Activated T-helper 2 cell treated with anti-CD3 and anti-CD28 coated beads, Interferon-gamma antibody, Interleukin-2, Interleukin-4, amounts not matched to agents 10 μg/mL and 5 μg/mL and 100 μg/mL, durations not matched to agents 14 hours and 24 hours and 36 hours (primary cell): ENCODE data around the gene PPIG. TPM values are rescaled to one million over a fixed set of nuclear protein-coding genes. Genes with fewer than 3 reads are reported as not detected.

Source experiments
- DNase-seq: peaks from one replicate; pipeline ENCODE4 v3.0.0; 2021; ENCODE audit warnings: low spot score
- H3K27ac Mint-ChIP-seq: one replicate; pipeline ENCODE4 v1.8.0; 2021; ENCODE audit warnings: mixed read lengths
- H3K27me3 Mint-ChIP-seq: one replicate; pipeline ENCODE4 v1.8.0; 2021; ENCODE audit warnings: low read depth, mixed read lengths
- H3K36me3 Mint-ChIP-seq: one replicate; pipeline ENCODE4 v1.8.0; 2021; ENCODE audit warnings: low read depth, mixed read lengths
- H3K4me1 Mint-ChIP-seq: one replicate; pipeline ENCODE4 v1.8.0; 2021; ENCODE audit warnings: low read depth, mixed read lengths
- H3K4me3 Mint-ChIP-seq: one replicate; pipeline ENCODE4 v1.8.0; 2021; ENCODE audit warnings: low read depth, mild to moderate bottlenecking, moderate library complexity, mixed read lengths
- H3K9me3 Mint-ChIP-seq: one replicate; pipeline ENCODE4 v1.8.0; 2021; ENCODE audit warnings: mixed read lengths
- intact Hi-C: fragments of 100-400 bp; cut with micrococcal nuclease; formaldehyde crosslinking; loops from one replicate; pipeline ENCODE4 v1.15.1; 2023
- total RNA-seq: library from RNA; stranded (reverse); gene quantifications from 2 replicates; pipeline ENCODE4 v1.2.3, GENCODE V29; 2022

The PPIG gene
- total RNA-seq, 1 donor from 2014 or later, result 57.6 TPM

DNA sequence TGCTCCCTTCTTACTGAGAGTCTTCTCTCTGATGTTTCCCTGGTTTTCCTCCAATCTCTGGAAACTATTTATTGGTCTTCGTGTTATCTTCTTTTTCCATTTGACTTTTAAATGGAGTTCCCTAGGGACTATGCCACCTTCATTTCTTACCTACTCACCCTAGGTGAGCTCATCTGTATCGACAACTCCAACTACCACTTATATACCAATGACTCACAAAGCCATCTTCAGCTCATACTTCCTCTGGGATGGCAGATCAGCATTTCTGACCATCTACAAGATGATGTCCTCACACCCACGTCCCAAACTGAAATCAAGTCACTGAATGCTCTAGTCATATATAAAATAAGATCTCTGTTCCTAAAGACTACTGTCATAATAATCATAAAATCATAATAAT lies 69.5 kb downstream of the PPIG start:
- peaks cover 41% of the 10 kb centered on the region for H3K27me3 Mint-ChIP-seq
- DNase-seq, result no peak
- H3K9me3 Mint-ChIP-seq, result no peaks in the 10 kb centered on the region
- H3K4me3 Mint-ChIP-seq, result no peak overlapping the region
- intact Hi-C loops, result no loop called here
- no peak overlapping the region for H3K27ac Mint-ChIP-seq
- no peaks in the 10 kb centered on the region for H3K36me3 Mint-ChIP-seq
- peaks cover 6% of the 10 kb centered on the region for H3K4me1 Mint-ChIP-seq

DNA sequence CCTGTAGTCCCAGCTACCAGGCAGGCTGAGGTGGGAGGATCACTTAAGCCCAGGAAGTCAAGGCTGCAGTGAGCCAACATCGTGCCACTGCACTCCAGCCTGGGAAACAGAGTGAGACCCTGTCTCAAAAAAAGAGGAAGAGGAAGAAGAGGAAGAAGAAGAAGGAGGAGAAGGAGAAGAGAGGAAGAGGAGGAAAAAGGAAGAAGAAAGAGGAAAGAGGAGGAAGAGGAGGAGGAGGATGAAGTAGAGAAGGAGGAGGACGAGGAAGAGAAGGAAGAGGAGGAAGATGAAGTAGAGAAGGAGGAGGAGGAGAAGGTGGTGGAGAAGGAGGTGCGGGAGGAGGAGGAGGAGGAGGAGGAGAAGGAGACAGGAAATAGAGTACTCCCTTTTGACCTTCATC lies 72.0 kb downstream of the PPIG start:
- H3K4me3 Mint-ChIP-seq, result no peak overlapping the region
- intact Hi-C loops, result no loop called here
- DNase-seq, result no peak
- H3K9me3 Mint-ChIP-seq, result no peaks in the 10 kb centered on the region
- peaks cover 38% of the 10 kb centered on the region for H3K27me3 Mint-ChIP-seq
- H3K27ac Mint-ChIP-seq, result no peak overlapping the region
- H3K36me3 Mint-ChIP-seq, result no peaks in the 10 kb centered on the region
- peaks cover 5% of the 10 kb centered on the region for H3K4me1 Mint-ChIP-seq

DNA sequence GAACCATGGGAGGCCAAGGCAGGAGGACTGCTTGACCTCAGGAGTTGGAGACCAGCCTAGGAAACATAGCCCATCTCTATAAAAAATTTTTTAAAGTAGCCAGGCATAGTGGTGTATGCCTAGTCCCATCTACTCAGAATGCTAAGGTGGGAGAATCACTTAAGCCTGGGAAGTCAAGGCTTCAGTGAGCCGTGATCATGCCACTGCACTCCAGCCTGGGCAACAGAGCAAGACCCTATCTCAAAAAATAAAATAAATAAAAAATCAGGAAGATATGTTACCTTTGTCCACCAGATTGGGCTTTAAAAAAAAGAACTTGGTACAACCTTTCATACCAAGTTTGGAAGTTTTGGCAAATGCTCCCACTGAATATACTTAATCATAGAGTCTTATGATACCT lies 74.7 kb downstream of the PPIG start:
- Mint-ChIP-seq H3K4me3 (no peak overlapping the region), H3K36me3 (no peaks in the 10 kb centered on the region), H3K27ac (no peak overlapping the region), H3K27me3 (peaks cover 36% of the 10 kb centered on the region), H3K9me3 (no peaks in the 10 kb centered on the region), H3K4me1 (peaks cover 2% of the 10 kb centered on the region)
- intact Hi-C loops, result no loop called here
- DNase-seq, result no peak

DNA sequence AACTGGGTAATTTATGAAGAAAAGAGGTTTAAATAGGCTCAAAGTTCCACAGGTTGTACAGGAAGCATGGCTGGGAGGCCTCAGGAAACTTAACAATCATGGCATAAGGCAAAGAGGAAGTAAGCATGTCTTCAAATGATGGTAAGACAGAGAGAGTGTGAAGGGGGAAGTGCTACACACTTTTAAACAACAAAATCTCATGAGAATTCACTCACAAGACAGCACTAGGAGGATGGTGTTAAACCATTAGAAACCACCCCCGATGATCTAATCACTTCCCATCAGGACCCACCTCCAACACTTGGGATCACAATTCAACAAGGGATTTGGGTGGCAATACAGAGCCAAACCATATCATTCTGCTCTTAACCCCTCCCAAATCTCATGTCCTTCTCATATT lies 75.2 kb downstream of the PPIG start:
- intact Hi-C loops, result no loop called here
- H3K9me3 Mint-ChIP-seq, result no peaks in the 10 kb centered on the region
- H3K4me1 Mint-ChIP-seq, result peaks cover 2% of the 10 kb centered on the region
- H3K36me3 Mint-ChIP-seq, result no peaks in the 10 kb centered on the region
- H3K4me3 Mint-ChIP-seq, result no peak overlapping the region
- peaks cover 32% of the 10 kb centered on the region for H3K27me3 Mint-ChIP-seq
- no peak overlapping the region for H3K27ac Mint-ChIP-seq
- DNase-seq, result no peak

DNA sequence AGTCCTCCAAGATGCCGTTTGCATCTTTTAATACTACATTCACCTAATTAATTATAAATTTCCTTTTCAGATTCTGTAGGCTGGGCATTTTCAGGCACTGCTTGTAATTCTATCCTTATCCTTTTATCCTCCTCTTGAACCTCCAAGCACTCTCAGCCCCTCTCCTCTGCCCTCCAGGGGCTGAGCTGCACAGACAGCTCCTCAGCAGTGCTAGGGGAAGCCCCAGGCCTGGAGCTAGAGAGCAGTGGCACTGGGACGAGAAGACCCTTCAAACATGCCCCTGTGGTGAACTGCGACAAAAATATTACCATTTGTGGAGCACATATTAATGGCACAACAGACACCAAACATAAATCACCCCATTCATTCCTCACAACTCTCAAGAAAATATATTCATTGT lies 77.1 kb downstream of the PPIG start:
- Mint-ChIP-seq H3K27me3 (peaks cover 22% of the 10 kb centered on the region), H3K27ac (no peak overlapping the region), H3K4me1 (peaks cover 10% of the 10 kb centered on the region)

DNA sequence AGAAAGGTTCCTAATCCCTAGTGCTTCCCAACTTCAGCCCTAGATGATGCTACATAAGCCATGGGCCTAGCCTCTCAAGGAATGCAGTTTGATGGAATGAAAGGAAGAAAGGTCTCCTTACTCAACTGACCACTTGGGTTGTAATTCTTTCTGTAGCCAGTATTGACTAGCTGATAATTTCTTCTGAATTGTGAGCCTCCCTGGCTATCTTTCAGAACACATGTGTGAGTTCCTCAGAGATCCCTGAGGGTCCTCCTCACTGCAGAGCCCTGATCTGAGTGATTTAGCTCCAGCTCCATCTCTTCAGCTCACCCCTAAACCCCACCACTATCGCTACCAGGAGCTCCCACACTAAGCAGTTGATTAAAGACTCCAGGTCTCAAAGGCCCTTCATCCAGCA lies 78.6 kb downstream of the PPIG start:
- Mint-ChIP-seq H3K9me3 (no peaks in the 10 kb centered on the region), H3K27me3 (peaks cover 16% of the 10 kb centered on the region), H3K27ac (no peak overlapping the region), H3K4me3 (no peak overlapping the region), H3K4me1 (peaks cover 10% of the 10 kb centered on the region), H3K36me3 (no peaks in the 10 kb centered on the region)
- intact Hi-C loops, result no loop called here
- no peak for DNase-seq

More for the DNA sequence above, 77.1 kb downstream of the PPIG start:
- Mint-ChIP-seq H3K9me3 (no peaks in the 10 kb centered on the region), H3K4me3 (no peak overlapping the region), H3K36me3 (no peaks in the 10 kb centered on the region)
- no peak for DNase-seq
- intact Hi-C loops, result no loop called here

DNA sequence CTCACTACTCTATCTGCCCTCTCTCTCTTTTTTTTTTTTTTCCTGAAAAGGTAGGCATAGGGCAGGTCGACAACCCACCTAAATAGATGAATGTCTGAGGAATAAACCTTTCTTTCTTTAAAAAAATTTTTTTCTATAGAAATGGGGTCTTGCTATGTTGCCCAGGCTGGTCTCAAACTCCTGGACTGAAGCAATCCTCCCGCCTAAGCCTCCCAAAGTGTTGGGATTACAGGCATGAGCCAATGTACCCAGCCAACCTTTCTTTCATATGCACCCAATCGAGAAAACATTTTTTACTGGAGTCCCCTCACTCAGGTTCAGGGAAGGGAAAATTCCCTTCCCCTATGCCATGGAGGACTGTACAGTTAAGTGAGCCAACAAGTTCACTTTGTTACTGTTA lies 79.1 kb downstream of the PPIG start:
- Mint-ChIP-seq H3K4me1 (peaks cover 10% of the 10 kb centered on the region), H3K27ac (no peak overlapping the region), H3K4me3 (no peak overlapping the region), H3K27me3 (peaks cover 16% of the 10 kb centered on the region), H3K36me3 (no peaks in the 10 kb centered on the region), H3K9me3 (no peaks in the 10 kb centered on the region)
- intact Hi-C loops, result no loop called here
- DNase-seq, result no peak

DNA sequence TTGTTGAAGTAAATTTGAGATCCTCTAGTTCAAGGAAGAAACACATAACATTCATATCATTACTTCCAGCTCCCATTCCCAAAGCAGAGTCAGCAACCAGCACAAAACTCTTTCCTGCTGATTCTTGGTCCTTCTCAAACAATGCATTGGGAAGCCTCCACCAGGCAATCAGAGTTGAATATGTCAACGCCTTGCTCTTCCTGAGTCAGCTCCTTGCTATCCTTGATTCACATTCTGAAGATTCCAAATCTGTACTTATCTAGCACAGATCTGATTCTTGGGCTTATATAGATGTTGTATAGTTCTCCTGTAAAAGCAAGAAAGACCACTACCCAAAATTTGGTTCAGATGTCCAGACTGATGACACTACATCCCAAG lies 80.4 kb downstream of the PPIG start:
- intact Hi-C loops, result no loop called here
- Mint-ChIP-seq H3K4me1 (peaks cover 8% of the 10 kb centered on the region), H3K27me3 (peaks cover 11% of the 10 kb centered on the region), H3K9me3 (no peaks in the 10 kb centered on the region), H3K27ac (no peak overlapping the region), H3K4me3 (no peak overlapping the region), H3K36me3 (no peaks in the 10 kb centered on the region)
- no peak for DNase-seq

DNA sequence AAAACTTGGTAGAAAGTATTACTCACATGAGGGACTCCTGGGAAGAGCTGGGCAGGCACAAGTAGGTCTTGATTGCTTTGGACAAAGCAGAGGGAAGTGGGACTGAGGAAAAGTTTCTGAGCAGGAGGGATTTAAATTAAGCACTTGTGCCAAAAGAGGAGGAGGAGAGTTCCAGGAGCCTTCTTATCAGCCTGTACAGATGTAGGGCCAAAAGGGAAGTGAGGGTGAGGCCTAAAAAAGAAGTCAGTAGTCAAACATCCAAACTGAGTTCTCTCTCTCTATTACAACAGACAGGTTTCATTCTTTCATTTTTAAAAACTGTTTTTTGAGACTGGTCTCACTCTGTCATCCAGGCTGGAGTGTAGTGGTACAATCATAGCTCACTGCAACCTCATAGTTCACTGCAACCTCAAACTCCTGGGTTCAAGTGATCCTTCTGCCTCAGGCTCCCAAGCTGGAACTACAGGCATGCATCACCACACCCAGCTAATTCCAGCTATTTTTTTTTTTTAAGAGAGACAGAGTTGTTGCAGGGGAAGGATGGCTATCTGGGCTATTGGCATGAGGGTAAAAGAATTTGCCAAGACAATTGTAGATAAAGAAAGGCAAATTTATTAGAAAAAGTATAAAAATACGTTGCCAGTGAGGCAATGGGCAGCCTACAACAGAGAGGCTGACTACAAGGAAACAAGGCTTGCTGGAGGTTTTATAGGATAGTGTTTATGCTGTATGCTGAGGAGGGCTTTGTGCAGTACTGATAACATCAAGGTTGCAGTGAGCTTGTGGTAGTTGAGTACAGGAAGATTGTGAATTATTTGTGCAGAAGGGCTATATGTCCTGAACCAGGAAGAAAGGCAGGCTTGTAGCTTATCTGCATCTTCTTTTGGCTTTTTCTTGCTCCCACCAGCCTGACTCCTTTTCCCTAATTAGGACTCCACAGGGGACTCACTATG lies 81.1 kb downstream of the PPIG start:
- Mint-ChIP-seq H3K36me3 (no peaks in the 10 kb centered on the region), H3K27me3 (peaks cover 11% of the 10 kb centered on the region), H3K4me1 (peaks cover 8% of the 10 kb centered on the region), H3K9me3 (no peaks in the 10 kb centered on the region), H3K27ac (no peak overlapping the region), H3K4me3 (no peak overlapping the region)
- intact Hi-C loops, result no loop called here
- DNase-seq, result no peak

DNA sequence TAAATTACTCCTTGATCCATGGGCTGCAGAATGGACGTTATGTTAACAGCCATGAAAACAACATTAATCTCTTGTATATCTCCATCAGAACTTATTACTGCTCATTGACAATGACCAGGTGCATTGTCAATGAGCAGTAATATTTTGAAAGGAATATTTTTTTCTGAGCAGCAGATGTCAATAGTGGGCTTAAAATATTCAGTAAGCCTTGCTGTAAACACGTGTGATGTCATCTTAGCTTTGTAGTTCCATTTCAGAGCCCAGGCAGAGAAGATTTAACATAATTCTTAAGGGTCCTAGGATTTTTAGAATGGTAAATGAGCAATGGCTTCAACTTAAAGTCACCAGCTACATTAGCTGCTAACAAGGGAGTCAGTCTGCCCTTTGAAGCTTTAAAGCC lies 83.4 kb downstream of the PPIG start:
- no peak for DNase-seq
- Mint-ChIP-seq H3K4me3 (no peak overlapping the region), H3K9me3 (no peaks in the 10 kb centered on the region), H3K27me3 (peaks cover 4% of the 10 kb centered on the region), H3K4me1 (peaks cover 8% of the 10 kb centered on the region), H3K27ac (no peak overlapping the region), H3K36me3 (no peaks in the 10 kb centered on the region)
- intact Hi-C loops, result no loop called here

DNA sequence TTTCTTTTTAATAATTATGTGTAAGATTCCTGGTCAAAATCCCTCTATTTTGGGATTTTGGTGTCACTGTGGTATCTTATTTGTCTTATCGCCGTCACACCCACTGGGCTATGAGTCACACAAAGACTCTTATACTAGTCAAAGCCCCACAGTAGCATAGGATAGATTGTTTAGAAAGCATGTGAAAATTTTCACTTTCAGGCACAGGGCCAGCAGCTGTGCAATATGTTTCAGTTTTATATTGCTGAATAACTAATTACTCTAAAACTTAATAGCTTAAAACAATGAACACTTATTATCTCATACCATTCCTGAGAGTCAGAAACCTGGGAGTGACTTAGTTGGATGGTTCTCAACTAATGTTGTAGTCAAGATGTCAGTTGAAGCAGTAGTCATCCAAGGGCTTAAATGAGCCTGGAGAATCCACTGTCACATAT lies 86.1 kb downstream of the PPIG start:
- peaks cover 4% of the 10 kb centered on the region for H3K4me1 Mint-ChIP-seq
- peaks cover 8% of the 10 kb centered on the region for H3K27me3 Mint-ChIP-seq
- H3K27ac Mint-ChIP-seq, result no peak overlapping the region
- no peak overlapping the region for H3K4me3 Mint-ChIP-seq
- no peaks in the 10 kb centered on the region for H3K9me3 Mint-ChIP-seq
- no peak for DNase-seq
- no peaks in the 10 kb centered on the region for H3K36me3 Mint-ChIP-seq
- intact Hi-C loops, result no loop called here

DNA sequence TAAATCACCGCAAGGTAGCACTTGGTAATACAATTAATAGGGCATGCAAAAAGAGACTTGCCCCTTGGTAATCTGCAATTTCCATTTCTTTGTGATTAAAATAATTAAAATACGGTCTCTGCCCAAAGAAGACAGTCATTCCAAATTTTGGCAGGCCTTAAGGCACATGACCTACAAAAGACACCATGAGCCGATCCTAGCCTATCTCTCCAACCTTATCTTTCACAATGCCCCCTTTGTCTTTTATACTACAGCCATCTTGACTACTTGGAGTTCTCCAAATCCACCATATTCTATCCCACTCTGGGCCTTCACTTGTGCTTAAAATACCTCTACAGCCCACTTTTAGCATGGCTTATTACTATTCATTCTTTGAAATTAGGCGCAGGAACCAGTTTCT lies 86.8 kb downstream of the PPIG start:
- Mint-ChIP-seq H3K27me3 (peaks cover 10% of the 10 kb centered on the region), H3K4me3 (no peak overlapping the region), H3K9me3 (no peaks in the 10 kb centered on the region), H3K4me1 (no peaks in the 10 kb centered on the region), H3K36me3 (no peaks in the 10 kb centered on the region), H3K27ac (no peak overlapping the region)
- intact Hi-C loops, result no loop called here
- no peak for DNase-seq

DNA sequence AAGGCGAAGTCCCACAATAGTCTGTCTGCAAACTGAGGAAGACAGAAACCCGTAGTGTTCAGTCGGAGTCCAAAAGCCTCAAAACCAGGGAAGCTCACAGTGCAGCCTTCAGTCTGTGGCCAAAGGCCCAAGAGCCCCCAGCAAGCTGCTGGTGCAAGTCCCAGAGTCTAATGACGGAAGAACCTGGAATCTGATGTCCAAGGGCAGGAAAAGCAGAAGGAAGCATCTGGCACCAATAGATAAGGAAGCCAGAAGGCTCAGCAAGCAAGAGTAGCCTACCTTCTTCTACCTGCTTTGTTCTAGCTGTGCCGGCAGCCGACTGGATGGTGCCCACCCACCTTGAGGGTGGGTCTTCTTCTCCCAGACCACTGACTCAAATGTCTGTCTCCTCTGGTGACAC lies 88.3 kb downstream of the PPIG start:
- no peaks in the 10 kb centered on the region for H3K4me1 Mint-ChIP-seq
- H3K27ac Mint-ChIP-seq, result no peak overlapping the region
- no peak for DNase-seq
- H3K9me3 Mint-ChIP-seq, result no peaks in the 10 kb centered on the region
- H3K4me3 Mint-ChIP-seq, result no peak overlapping the region
- H3K36me3 Mint-ChIP-seq, result no peaks in the 10 kb centered on the region
- intact Hi-C loops, result no loop called here
- H3K27me3 Mint-ChIP-seq, result peaks cover 18% of the 10 kb centered on the region
